GM18519 (cell line): ENCODE data around the gene CAMKMT.

ENCODE experiments used
- ATAC-seq: cut with Tn5 transposase; IDR thresholded peaks from one replicate; pipeline ENCODE4 v1.9.1; 2021; ENCODE audit warnings: mild to moderate bottlenecking, moderate library complexity; ENCODE audit not compliant: unreplicated experiment, low FRiP score

Gene CAMKMT

DNA sequence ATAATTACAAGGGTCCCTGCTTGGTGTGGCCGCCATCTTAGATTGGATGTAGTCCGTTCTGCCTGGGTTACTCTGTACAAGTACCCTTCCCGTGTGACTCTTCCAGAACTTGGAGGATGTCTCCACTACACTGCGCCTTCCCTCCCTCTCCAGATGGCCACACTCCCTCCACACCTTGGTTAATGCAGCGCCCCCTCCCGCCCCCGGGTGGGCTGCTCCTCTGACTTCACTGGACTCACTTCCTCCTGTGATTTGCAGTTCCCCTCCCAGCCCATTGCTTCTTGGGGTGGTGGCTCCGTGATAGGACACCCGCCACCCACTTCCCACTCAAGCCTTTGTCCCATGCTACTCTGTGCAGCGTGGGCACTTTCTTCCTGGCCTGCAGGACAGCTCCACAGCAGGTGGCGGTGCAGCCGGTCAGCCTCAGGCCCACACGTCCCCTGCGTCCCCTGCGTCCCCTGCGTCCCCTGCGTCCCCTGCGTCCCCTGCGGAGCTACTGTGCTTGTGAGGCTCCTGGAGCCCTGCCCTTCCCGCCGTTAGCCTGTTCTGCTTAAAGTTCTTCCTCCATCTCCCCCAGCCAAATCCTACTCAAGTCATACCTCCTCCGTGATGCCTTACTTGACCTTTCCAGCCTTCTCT lies 449.3 kb downstream of the CAMKMT start:
- no peak for ATAC-seq

DNA sequence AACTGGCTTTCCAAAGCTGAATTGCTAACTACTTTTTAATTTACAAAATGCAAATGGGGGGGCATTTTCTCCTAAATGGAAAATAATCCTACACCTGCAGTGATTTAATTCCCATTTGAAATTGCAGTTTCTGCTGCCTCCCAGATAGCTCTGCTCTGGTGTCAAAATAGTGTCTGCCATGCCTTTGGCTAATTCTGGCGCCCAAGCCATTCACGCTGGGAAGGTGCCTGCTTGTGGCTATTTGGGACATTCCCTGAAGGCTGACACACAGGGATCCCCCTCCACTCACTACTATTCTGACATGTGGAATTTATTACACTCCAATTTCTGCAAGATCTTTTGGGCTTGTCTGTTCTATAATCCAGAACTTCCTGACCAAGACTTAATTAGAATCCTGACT lies 451.4 kb downstream of the CAMKMT start:
- ATAC-seq, result no peak

DNA sequence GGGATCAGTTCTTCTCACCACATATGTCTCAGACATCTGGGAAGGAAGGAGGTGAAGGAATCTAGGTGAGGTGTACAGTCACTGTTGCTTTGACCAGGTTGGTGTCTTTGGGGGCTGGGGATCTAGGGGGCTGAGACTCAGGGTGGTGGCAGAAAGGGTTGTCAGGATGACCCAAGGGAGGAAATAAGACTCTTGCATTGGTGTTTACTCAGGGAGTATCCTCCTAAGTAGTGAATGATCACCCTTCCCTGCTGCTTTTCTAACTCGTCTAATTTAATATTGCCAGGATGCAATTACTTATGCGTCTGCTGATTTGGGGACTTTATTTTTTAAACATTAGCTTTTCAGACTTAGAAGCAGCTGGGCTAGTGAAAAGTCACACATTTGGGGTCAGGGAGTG lies 451.9 kb downstream of the CAMKMT start:
- ATAC-seq, result no peak

DNA sequence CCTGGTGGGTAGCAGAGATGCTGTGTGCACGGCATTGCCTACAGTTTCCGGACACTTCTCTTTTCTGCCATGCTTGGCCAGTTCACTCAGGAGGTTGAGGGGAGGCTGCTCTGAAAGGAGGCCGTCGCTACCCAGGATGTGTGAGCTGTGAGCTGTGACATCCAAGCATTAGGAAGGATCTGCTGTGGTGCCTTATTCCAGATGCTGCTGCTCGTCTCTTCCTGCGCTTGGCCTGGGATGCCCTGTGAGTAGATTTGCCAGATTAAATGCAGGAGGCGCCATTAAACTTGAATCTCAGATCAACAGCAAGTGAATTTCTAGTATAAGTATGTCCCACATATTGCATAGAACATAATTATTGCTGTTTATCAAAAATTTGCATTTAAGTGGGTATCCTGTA lies 455.5 kb downstream of the CAMKMT start:
- ATAC-seq, result no peak

DNA sequence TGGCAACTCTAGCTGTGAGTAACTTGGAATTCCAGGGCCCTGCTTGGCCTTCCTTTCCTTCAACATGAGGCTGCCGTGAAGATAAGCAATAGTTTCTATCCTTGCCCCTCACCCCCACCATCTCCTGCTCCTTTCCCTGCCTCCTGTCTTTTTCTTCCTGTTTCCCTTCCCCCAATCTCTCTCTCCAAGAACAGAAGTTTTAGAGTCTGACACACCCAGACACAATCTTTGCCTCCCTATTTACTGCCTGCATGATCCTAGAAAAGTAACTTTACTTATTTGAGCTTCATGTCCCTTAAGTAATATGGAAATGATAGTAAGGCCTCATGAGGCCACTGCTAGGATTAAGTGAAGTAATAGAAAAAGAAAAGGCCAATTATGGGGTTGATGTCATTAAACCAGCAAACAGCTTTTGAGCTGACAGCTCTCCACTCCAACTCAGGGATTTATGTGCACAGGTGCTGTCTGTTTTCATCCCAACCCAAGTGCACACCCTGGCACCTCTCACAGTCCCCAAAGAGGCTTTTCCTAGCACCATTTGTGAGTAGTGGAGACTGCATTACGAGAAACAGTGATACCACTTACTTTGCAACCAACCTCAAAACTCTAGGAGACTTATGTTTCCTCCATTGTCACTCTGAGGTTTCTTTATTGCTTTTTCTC lies 456.1 kb downstream of the CAMKMT start:
- no peak for ATAC-seq

DNA sequence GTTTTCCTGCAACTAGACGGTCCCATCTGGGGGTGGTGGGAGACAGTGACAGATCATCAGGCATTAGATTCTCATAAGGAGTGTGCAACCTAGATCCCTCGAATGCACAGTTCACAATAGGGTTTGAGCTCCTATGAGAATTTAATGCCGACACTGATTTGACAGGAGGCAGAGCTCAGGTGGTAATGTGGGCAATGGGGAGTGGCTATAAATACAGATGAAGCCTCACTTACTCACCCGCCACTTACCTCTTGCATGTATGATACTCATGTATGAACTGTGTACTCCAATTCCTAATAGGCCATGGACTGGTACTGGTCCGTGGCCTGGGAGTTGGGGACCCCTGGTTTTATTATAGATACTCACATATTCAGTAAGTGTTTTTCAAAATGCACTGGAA lies 457.3 kb downstream of the CAMKMT start:
- no peak for ATAC-seq

DNA sequence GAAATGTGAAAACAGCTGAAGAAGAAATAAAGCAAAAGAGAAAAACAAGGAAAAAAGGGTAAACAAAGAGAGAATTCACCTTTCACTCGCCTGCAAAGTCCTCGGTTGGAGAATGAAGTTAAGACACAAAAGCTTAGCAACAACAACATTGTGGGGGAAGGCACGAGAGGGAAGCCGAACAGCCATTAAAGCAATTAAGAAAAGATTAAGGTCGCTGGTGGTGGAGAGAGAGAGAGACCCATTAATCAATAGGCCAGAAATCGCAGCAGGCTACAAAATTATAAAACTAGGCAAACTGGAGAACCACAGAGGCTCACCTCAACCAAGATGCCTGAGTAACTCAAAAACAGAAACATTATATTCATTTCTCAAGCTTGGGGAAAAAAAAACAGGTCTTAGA lies 459.8 kb downstream of the CAMKMT start:
- ATAC-seq, result no peak

DNA sequence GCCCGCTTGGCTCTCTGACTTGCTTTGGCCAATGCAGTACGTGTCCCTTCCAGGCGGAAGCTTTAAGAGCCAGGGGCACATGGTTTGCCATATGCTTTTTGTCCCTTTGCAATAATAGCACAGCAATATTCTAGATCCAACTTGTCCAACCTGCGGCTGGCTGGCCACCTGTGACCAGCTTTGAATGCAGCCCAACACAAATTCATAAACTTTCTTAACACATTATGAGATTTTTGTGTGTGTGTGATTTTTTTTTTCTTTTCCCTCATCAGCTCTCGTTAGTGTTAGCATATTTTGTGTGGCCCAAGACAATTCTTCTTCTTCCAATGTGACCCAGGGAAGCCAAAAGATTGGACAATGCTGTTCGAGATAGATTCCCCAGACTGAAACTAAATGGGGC lies 460.4 kb downstream of the CAMKMT start:
- ATAC-seq, result no peak
